WTC11 (cell line): ENCODE measurements around the gene TMEM134. TPM values are rescaled to one million over a fixed set of nuclear protein-coding genes. Genes with fewer than 3 reads are reported as not detected.

Source experiments
- ATAC-seq: fragments of 200-7000 bp; cut with Tn5 transposase; 2 replicates; pipeline ENCODE4 v1.10.0; 2021; ENCODE audit warnings: mild to moderate bottlenecking, moderate library complexity
- CTCF ChIA-PET: fragments of 300-600 bp; sonication (Branson Sonifier 250); formaldehyde crosslinking; loops from one replicate; lab custom pipeline; 2021; ENCODE audit warnings: antibody characterized with exemption; lab: Charles Lee
- POLR2A ChIA-PET: fragments of 350-600 bp; sonication (Branson Sonifier 250); formaldehyde crosslinking; loops from one replicate; lab custom pipeline; 2021; ENCODE audit warnings: antibody characterized with exemption; lab: Charles Lee
- DNase-seq: peaks from one replicate; pipeline ENCODE4 v3.0.0; 2021; ENCODE audit warnings: low spot score
- H3K27ac Mint-ChIP-seq: 2 replicates; pipeline ENCODE4 v1.8.0; 2021; ENCODE audit warnings: mixed read lengths
- H3K27me3 Mint-ChIP-seq: 2 replicates; pipeline ENCODE4 v1.8.0; 2021; ENCODE audit warnings: low read depth, mild to moderate bottlenecking, moderate library complexity, mixed read lengths
- H3K36me3 Mint-ChIP-seq: 2 replicates; pipeline ENCODE4 v1.8.0; 2021; ENCODE audit warnings: mixed read lengths
- H3K4me1 Mint-ChIP-seq: 2 replicates; pipeline ENCODE4 v1.8.0; 2022; ENCODE audit warnings: mixed read lengths
- H3K4me3 Mint-ChIP-seq: 2 replicates; pipeline ENCODE4 v1.8.0; 2021; ENCODE audit warnings: mild to moderate bottlenecking, moderate library complexity, mixed read lengths
- H3K9me3 Mint-ChIP-seq: 2 replicates; pipeline ENCODE4 v1.8.0; 2021; ENCODE audit warnings: mixed read lengths
- CTCF ChIP-seq: fragments of 200-600 bp; IDR thresholded peaks from 2 replicates; pipeline ENCODE4 v1.8.0; 2022; ENCODE audit warnings: antibody characterized with exemption
- E2F1 ChIP-seq: sonication (generic); formaldehyde crosslinking; IDR thresholded peaks from 2 replicates; pipeline ENCODE4 v1.8.0; 2022; ENCODE audit warnings: mild to moderate bottlenecking, missing genetic modification reagents
- ELF4 ChIP-seq: sonication (generic); formaldehyde crosslinking; IDR thresholded peaks from 2 replicates; pipeline ENCODE4 v1.8.1; 2022; ENCODE audit warnings: low read depth, mild to moderate bottlenecking, moderate library complexity, missing genetic modification reagents
- FOXP4 ChIP-seq: sonication (generic); formaldehyde crosslinking; IDR thresholded peaks from 2 replicates; pipeline ENCODE4 v1.8.0; 2022; ENCODE audit warnings: mild to moderate bottlenecking, missing genetic modification reagents
- GRHL2 ChIP-seq: fragments of 250-450 bp; sonication (Bioruptor Pico); IDR thresholded peaks from 2 replicates; pipeline ENCODE4 v1.8.0; 2022; ENCODE audit warnings: mild to moderate bottlenecking, moderate library complexity; ENCODE audit not compliant: insufficient replicate concordance, severe bottlenecking
- KAT7 ChIP-seq: sonication (generic); formaldehyde crosslinking; IDR thresholded peaks from 2 replicates; pipeline ENCODE4 v1.8.1; 2023; ENCODE audit warnings: missing genetic modification reagents, mild to moderate bottlenecking, borderline replicate concordance
- NFYB ChIP-seq: sonication (generic); formaldehyde crosslinking; conservative IDR thresholded peaks from 2 replicates; pipeline ENCODE4 v1.8.0; 2022; ENCODE audit warnings: low read depth, missing genetic modification reagents
- NR3C1 ChIP-seq: sonication (generic); formaldehyde crosslinking; conservative IDR thresholded peaks from 2 replicates; pipeline ENCODE4 v1.8.1; 2023; ENCODE audit warnings: low read depth, mild to moderate bottlenecking, missing genetic modification reagents
- PRDM15 ChIP-seq: sonication (generic); formaldehyde crosslinking; IDR thresholded peaks from 2 replicates; pipeline ENCODE4 v1.8.0; 2022; ENCODE audit warnings: missing genetic modification reagents
- ZMAT4 ChIP-seq: fragments of 250-450 bp; sonication (Bioruptor Pico); IDR thresholded peaks from 2 replicates; pipeline ENCODE4 v1.9.0; 2021; ENCODE audit warnings: mild to moderate bottlenecking
- ZNF121 ChIP-seq: sonication (generic); formaldehyde crosslinking; IDR thresholded peaks from 2 replicates; pipeline ENCODE4 v1.8.0; 2023; ENCODE audit warnings: missing genetic modification reagents
- ZNF219 ChIP-seq: sonication (generic); formaldehyde crosslinking; IDR thresholded peaks from 2 replicates; pipeline ENCODE4 v1.8.0; 2023; ENCODE audit warnings: missing genetic modification reagents, mild to moderate bottlenecking, borderline replicate concordance
- ZNF317 ChIP-seq: sonication (generic); formaldehyde crosslinking; IDR thresholded peaks from 2 replicates; pipeline ENCODE4 v1.8.1; 2023; ENCODE audit warnings: low read depth, mild to moderate bottlenecking, moderate library complexity, missing genetic modification reagents, borderline replicate concordance
- ZNF423 ChIP-seq: fragments of 250-450 bp; sonication (Bioruptor Pico); IDR thresholded peaks from 2 replicates; pipeline ENCODE4 v2.1.2; 2022; ENCODE audit warnings: mild to moderate bottlenecking, moderate library complexity
- ZNF512 ChIP-seq: sonication (generic); formaldehyde crosslinking; IDR thresholded peaks from 2 replicates; pipeline ENCODE4 v1.8.1; 2022; ENCODE audit warnings: missing genetic modification reagents, borderline replicate concordance
- ZNF671 ChIP-seq: fragments of 250-450 bp; sonication (Bioruptor Pico); IDR thresholded peaks from 2 replicates; pipeline ENCODE4 v1.8.0; 2021; ENCODE audit warnings: mild to moderate bottlenecking
- total RNA-seq: library from RNA; stranded (reverse); gene quantifications from 3 replicates; pipeline ENCODE4 v1.2.3, GENCODE V29; 2021

TMEM134 gene
- total RNA-seq, 1 experiment from 2014 or later = 55.6 TPM

- no peak overlapping the region; the same call in 1 of the 2 replicates for H3K27ac Mint-ChIP-seq
- CTCF ChIA-PET = interaction anchor here (0.6 to 2.8 kb wide), 8 partner anchors 31 to 183 kb away, joined by 3 to 28 read pairs (median 5); partner anchors contain the start of genes PITPNM1 and PPP1CA
These were observed 1.9 kb downstream of the TMEM134 start for GRCh38 chr11:67466962-67467771.

GRCh38 chr11:67466367-67466766, 2.7 kb downstream of the TMEM134 start:
- POLR2A ChIA-PET = no interaction called here
- Mint-ChIP-seq H3K4me3 (no peak overlapping the region), H3K9me3 (no peaks in the 10 kb centered on the region), H3K4me1 (peaks cover 23% of the 10 kb centered on the region), H3K36me3 (no peaks in the 10 kb centered on the region), H3K27ac (no peak overlapping the region), H3K27me3 (peaks cover 3% of the 10 kb centered on the region; the same call in 1 of the 2 replicates)
- no peak for ATAC-seq
- DNase-seq = no peak
- CTCF ChIA-PET = no interaction called here
- TF ChIP-seq NFYB (CRISPR knock-in tag) (no peak), GRHL2 (CRISPR knock-in tag) (no peak), E2F1 (CRISPR knock-in tag) (no peak), ZNF512 (no peak), ZNF423 (CRISPR knock-in tag) (no peak), NR3C1 (CRISPR knock-in tag) (no peak), KAT7 (CRISPR knock-in tag) (no peak), ZNF219 (CRISPR knock-in tag) (no peak), CTCF (no peak), ZNF317 (no peak), PRDM15 (CRISPR knock-in tag) (no peak), ZMAT4 (CRISPR knock-in tag) (no peak), ELF4 (CRISPR knock-in tag) (no peak)

More at GRCh38 chr11:67466962-67467771, 1.9 kb downstream of the TMEM134 start:
- peak overlapping the region; percentile 87 for H3K4me3 Mint-ChIP-seq
- no peak for ATAC-seq
- no peaks in the 10 kb centered on the region for H3K36me3 Mint-ChIP-seq
- H3K9me3 Mint-ChIP-seq = no peaks in the 10 kb centered on the region
- peaks cover 11% of the 10 kb centered on the region for H3K27me3 Mint-ChIP-seq
- DNase-seq = no peak
- TF ChIP-seq FOXP4 (CRISPR knock-in tag) = no peak
- no peak for TF ChIP-seq ZNF671
- no peak for TF ChIP-seq ZNF121 (CRISPR knock-in tag)
- 0 out of 2 replicates have a peak, but pooled peaks have one; percentile 4 for TF ChIP-seq ZMAT4 (CRISPR knock-in tag)
- POLR2A ChIA-PET = interaction anchor here (0.5 to 1.7 kb wide), 4 partner anchors 24 to 165 kb away, joined by 3 to 8 read pairs (median 4); partner anchors contain the start of genes CORO1B and PPP1CA
- peaks cover 23% of the 10 kb centered on the region for H3K4me1 Mint-ChIP-seq
